K562 (cell line): ENCODE data around the gene TPD52L1. TPM values are rescaled to one million over a fixed set of nuclear protein-coding genes. Genes with fewer than 3 reads are reported as not detected.

Experiments
- BMI1 ChIP-seq: fragments of 150-350 bp; IDR thresholded peaks from 2 replicates; pipeline ENCODE4 v1.6.1; 2014; ENCODE audit warnings: low read length
- CBX5 ChIP-seq: IDR thresholded peaks from 2 replicates; pipeline ENCODE4 v1.6.1; 2014; ENCODE audit warnings: low read depth, borderline replicate concordance
- CREM ChIP-seq: IDR thresholded peaks from 2 replicates; pipeline ENCODE4 v1.6.1; 2014; ENCODE audit warnings: antibody characterized with exemption, low read depth
- CSDE1 ChIP-seq, 2 experiments: fragments of 450-650 bp; IDR thresholded peaks; 2 replicates each; pipeline ENCODE4 v1.6.1; 2016; ENCODE audit warnings: mild to moderate bottlenecking in 1 of 2
- DMBX1 ChIP-seq: fragments of 250-450 bp; sonication (Bioruptor Pico); IDR thresholded peaks from 2 replicates; pipeline ENCODE4 v1.8.0; 2022; ENCODE audit warnings: inconsistent platforms, mild to moderate bottlenecking, moderate library complexity, borderline replicate concordance
- E2F3 ChIP-seq: fragments of 250-450 bp; sonication (Bioruptor Pico); IDR thresholded peaks from 2 replicates; pipeline ENCODE4 v1.4.0; 2020; ENCODE audit warnings: mild to moderate bottlenecking
- EHMT2 ChIP-seq: fragments of 450-650 bp; IDR thresholded peaks from 2 replicates; pipeline ENCODE4 v1.6.1; 2018; ENCODE audit warnings: antibody characterized with exemption
- MEF2A ChIP-seq: IDR thresholded peaks from 2 replicates; pipeline ENCODE4 v1.6.1; 2011; ENCODE audit warnings: low read depth, mild to moderate bottlenecking, low read length, moderate library complexity; ENCODE audit not compliant: control insufficient read depth
- NCOA1 ChIP-seq: fragments of 450-650 bp; IDR thresholded peaks from 2 replicates; pipeline ENCODE4 v1.6.1; 2016; ENCODE audit warnings: low read depth
- PHB ChIP-seq: fragments of 250-450 bp; sonication (Bioruptor Pico); IDR thresholded peaks from 2 replicates; pipeline ENCODE4 v1.5.0; 2021
- POU5F1 ChIP-seq: fragments of 150-350 bp; IDR thresholded peaks from 2 replicates; pipeline ENCODE4 v1.6.1; 2014; ENCODE audit warnings: borderline replicate concordance, low read length, low read depth, mild to moderate bottlenecking; ENCODE audit not compliant: partially characterized antibody
- RB1 ChIP-seq: fragments of 450-650 bp; IDR thresholded peaks from 2 replicates; pipeline ENCODE4 v1.6.1; 2017; ENCODE audit warnings: low read depth, mild to moderate bottlenecking
- RNF2 ChIP-seq: sonication (generic); IDR thresholded peaks from 2 replicates; pipeline ENCODE4 v1.6.1; 2016
- TAL1 ChIP-seq: fragments of 450-650 bp; IDR thresholded peaks from 2 replicates; pipeline ENCODE4 v1.6.1; 2016; ENCODE audit warnings: mild to moderate bottlenecking
- YY1 ChIP-seq, 3 experiments: IDR thresholded peaks; 2 replicates each; pipeline ENCODE4 v1.6.1; 2011; ENCODE audit warnings: low read length in 2 of 3, mild to moderate bottlenecking in 2 of 3, moderate library complexity in 2 of 3, borderline replicate concordance in 1 of 3, control low read depth in 1 of 3, low read depth in 1 of 3; ENCODE audit not compliant: insufficient read depth in 3 of 3, insufficient replicate concordance in 2 of 3, control insufficient read depth in 1 of 3, insufficient read length in 1 of 3; ENCODE audit errors: extremely low read depth in 1 of 3
- ZBTB7A ChIP-seq: IDR thresholded peaks from 2 replicates; pipeline ENCODE4 v1.6.1; 2011; ENCODE audit warnings: low read depth, mild to moderate bottlenecking, low read length, moderate library complexity, borderline replicate concordance; ENCODE audit not compliant: control insufficient read depth
- ZNF146 ChIP-seq: IDR thresholded peaks from one replicate; pipeline ENCODE4 v1.6.1; 2018; ENCODE audit warnings: missing compliant biosample characterization; ENCODE audit not compliant: unreplicated experiment
- ZNF324 ChIP-seq: fragments of 250-450 bp; sonication (Bioruptor Pico); IDR thresholded peaks from 2 replicates; pipeline ENCODE4 v1.4.0; 2020; ENCODE audit warnings: mild to moderate bottlenecking
- ZNF583 ChIP-seq: fragments of 250-450 bp; sonication (Bioruptor Pico); IDR thresholded peaks from 2 replicates; pipeline ENCODE4 v1.4.0; 2020
- ZNF609 ChIP-seq: sonication (generic); formaldehyde crosslinking; IDR thresholded peaks from 2 replicates; pipeline ENCODE4 v1.8.1; 2023; ENCODE audit warnings: missing genetic modification reagents, mild to moderate bottlenecking, borderline replicate concordance
- polyA plus RNA-seq, 8 experiments: library from polyadenylated mRNA; depleted of rRNA in 4 of 8; stranded (reverse) in 5 of 8; unstranded in 3 of 8; fragments of >200 nt; fragmentation: Nextera tagmentation in 2 of 8; fragmentation: Illumina TruSeq in 1 of 8; extraction: Ambion mirVana in 2 of 8; extraction: Trizol in 1 of 8; gene quantifications; 2 replicates each; pipeline versions ENCODE4 v1.2.1 to v1.2.3, GENCODE V29; 2011 to 2014; ENCODE audit warnings: inconsistent platforms in 1 of 8, missing spikeins in 1 of 8
- total RNA-seq, 7 experiments: library from RNA; depleted of rRNA in 6 of 7; stranded (reverse); fragments of >200 nt in 6 of 7; fragmentation: Illumina TruSeq in 2 of 7; extraction: Trizol in 2 of 7; gene quantifications; 2 replicates each; pipeline versions ENCODE4 v1.2.1 to v1.2.3, GENCODE V29; 2011 to 2021; ENCODE audit warnings: low replicate concordance in 1 of 7
- TF ChIP-seq, protein P1 (sequence below): fragments of 250-450 bp; sonication (Bioruptor Pico); IDR thresholded peaks from 2 replicates; pipeline ENCODE4 v1.5.0; 2021; ENCODE audit warnings: mild to moderate bottlenecking, borderline replicate concordance
- TF ChIP-seq, protein P2 (sequence below): fragments of 450-650 bp; IDR thresholded peaks from 2 replicates; pipeline ENCODE4 v1.6.1; 2014; ENCODE audit warnings: low read depth, mild to moderate bottlenecking, moderate library complexity, borderline replicate concordance

TPD52L1 gene
- total and polyA plus RNA-seq, 9 of the 15 experiments (the other 6 are each of a cell fraction or from before 2014, with no cell fraction given): 12.9 to 149 (median 75.7) TPM

GRCh38 chr6:125174626-125175025, 21.1 kb downstream of the TPD52L1 start (continued):
- TF ChIP-seq CBX5: peak; percentile 38; the same call in 1 of the 2 replicates
- no peak for TF ChIP-seq PHB
- TF ChIP-seq CREM: peak; percentile 28; the same call in 1 of the 2 replicates
- no peak for TF ChIP-seq RB1
- TF ChIP-seq DMBX1 (CRISPR knock-in tag): no peak
- no peak for TF ChIP-seq ZNF324
- TF ChIP-seq RNF2: peak; percentile 38; the same call in 1 of the 2 replicates
- peak; percentile 47; the same call in 1 of the 2 replicates for TF ChIP-seq EHMT2
- TF ChIP-seq CSDE1 (IDR thresholded peaks at IDR 0.05): no peak
- no peak for TF ChIP-seq ZNF583 (CRISPR knock-in tag)
- no peak for TF ChIP-seq ZBTB7A
- TF ChIP-seq NCOA1: no peak
- no peak for TF ChIP-seq MEF2A
- TF ChIP-seq ZNF146 (CRISPR knock-in tag): no peak
- no peak for TF ChIP-seq BMI1
- TF ChIP-seq, protein P1, sequence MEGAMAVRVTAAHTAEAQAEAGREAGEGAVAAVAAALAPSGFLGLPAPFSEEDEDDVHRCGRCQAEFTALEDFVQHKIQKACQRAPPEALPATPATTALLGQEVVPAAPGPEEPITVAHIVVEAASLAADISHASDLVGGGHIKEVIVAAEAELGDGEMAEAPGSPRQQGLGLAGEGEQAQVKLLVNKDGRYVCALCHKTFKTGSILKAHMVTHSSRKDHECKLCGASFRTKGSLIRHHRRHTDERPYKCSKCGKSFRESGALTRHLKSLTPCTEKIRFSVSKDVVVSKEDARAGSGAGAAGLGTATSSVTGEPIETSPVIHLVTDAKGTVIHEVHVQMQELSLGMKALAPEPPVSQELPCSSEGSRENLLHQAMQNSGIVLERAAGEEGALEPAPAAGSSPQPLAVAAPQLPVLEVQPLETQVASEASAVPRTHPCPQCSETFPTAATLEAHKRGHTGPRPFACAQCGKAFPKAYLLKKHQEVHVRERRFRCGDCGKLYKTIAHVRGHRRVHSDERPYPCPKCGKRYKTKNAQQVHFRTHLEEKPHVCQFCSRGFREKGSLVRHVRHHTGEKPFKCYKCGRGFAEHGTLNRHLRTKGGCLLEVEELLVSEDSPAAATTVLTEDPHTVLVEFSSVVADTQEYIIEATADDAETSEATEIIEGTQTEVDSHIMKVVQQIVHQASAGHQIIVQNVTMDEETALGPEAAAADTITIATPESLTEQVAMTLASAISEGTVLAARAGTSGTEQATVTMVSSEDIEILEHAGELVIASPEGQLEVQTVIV (CRISPR knock-in tag): no peak
- no peak for TF ChIP-seq POU5F1
- TF ChIP-seq TAL1: no peak
- no peak for TF ChIP-seq E2F3
- TF ChIP-seq ZNF609 (CRISPR knock-in tag): no peak
- TF ChIP-seq, protein P2, sequence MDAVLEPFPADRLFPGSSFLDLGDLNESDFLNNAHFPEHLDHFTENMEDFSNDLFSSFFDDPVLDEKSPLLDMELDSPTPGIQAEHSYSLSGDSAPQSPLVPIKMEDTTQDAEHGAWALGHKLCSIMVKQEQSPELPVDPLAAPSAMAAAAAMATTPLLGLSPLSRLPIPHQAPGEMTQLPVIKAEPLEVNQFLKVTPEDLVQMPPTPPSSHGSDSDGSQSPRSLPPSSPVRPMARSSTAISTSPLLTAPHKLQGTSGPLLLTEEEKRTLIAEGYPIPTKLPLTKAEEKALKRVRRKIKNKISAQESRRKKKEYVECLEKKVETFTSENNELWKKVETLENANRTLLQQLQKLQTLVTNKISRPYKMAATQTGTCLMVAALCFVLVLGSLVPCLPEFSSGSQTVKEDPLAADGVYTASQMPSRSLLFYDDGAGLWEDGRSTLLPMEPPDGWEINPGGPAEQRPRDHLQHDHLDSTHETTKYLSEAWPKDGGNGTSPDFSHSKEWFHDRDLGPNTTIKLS: no peak
- TF ChIP-seq YY1 (IDR thresholded peaks at IDR 0.05; ENCODE audit: borderline replicate concordance in 1 of 3, control insufficient read depth in 1 of 3, extremely low read depth in 1 of 3, insufficient read depth in 3 of 3, insufficient read length in 1 of 3, insufficient replicate concordance in 2 of 3, low read depth in 1 of 3, low read length in 2 of 3): peak in 1 of 3 experiments; percentile 27
